ENCODE data around the gene MRPS22.
"Not testable (repeated sequence)": the region's sequence is repeated elsewhere in the genome, so short reads cannot be mapped to it uniquely, and the experiment has no call there.

The MRPS22 gene

GRCh38 chr3:139339219-139339906 lies 4.5 kb upstream of the MRPS22 start:
- no peak for DNase-seq (ENCODE audit: low read depth, low spot score)

GRCh38 chr3:139340784-139341183 lies 3.0 kb upstream of the MRPS22 start:
- no peak for DNase-seq (ENCODE audit: low read depth, low spot score)

- DNase-seq (ENCODE audit: low read depth, low spot score): no peak
Measured at GRCh38 chr3:139342054-139342453, 1.8 kb upstream of the MRPS22 start.

- DNase-seq (ENCODE audit: low read depth, low spot score): no peak
Measured at GRCh38 chr3:139346771-139347170, 3.0 kb downstream of the MRPS22 start.

GRCh38 chr3:139353920-139354556 lies 10.2 kb downstream of the MRPS22 start:
- no peak for DNase-seq (ENCODE audit: low read depth, low spot score)

- DNase-seq (ENCODE audit: low read depth, low spot score): no peak
Measured at GRCh38 chr3:139354661-139355060, 10.8 kb downstream of the MRPS22 start.

- DNase-seq (ENCODE audit: low read depth, low spot score): no peak
Measured at GRCh38 chr3:139355476-139355875, 11.7 kb downstream of the MRPS22 start.

GRCh38 chr3:139355891-139356290 lies 12.1 kb downstream of the MRPS22 start:
- no peak for DNase-seq (ENCODE audit: low read depth, low spot score)

- no peak for DNase-seq (ENCODE audit: low read depth, low spot score)
Measured at GRCh38 chr3:139357899-139358298, 14.1 kb downstream of the MRPS22 start.

- no peak for DNase-seq (ENCODE audit: low read depth, low spot score)
Measured at GRCh38 chr3:139358841-139359562, 15.2 kb downstream of the MRPS22 start.

- DNase-seq (ENCODE audit: low read depth, low spot score): no peak
Measured at GRCh38 chr3:139361276-139361675, 17.5 kb downstream of the MRPS22 start.

GRCh38 chr3:139364549-139364948 lies 20.7 kb downstream of the MRPS22 start:
- no peak for DNase-seq (ENCODE audit: low read depth, low spot score)

GRCh38 chr3:139374099-139374498 lies 30.3 kb downstream of the MRPS22 start:
- DNase-seq (ENCODE audit: low read depth, low spot score): no peak

GRCh38 chr3:139377378-139377777 lies 33.6 kb downstream of the MRPS22 start:
- DNase-seq (ENCODE audit: low read depth, low spot score): no peak

GRCh38 chr3:139378587-139379241 lies 34.9 kb downstream of the MRPS22 start:
- no peak for DNase-seq (ENCODE audit: low read depth, low spot score)

- DNase-seq (ENCODE audit: low read depth, low spot score): no peak
Measured at GRCh38 chr3:139380575-139380974, 36.8 kb downstream of the MRPS22 start.

GRCh38 chr3:139382291-139382690 lies 38.5 kb downstream of the MRPS22 start:
- not testable (repeated sequence) for DNase-seq (ENCODE audit: low read depth, low spot score)

- no peak for DNase-seq (ENCODE audit: low read depth, low spot score)
Measured at GRCh38 chr3:139388077-139388476, 44.3 kb downstream of the MRPS22 start.

- no peak for DNase-seq (ENCODE audit: low read depth, low spot score)
Measured at GRCh38 chr3:139388821-139389551, 45.2 kb downstream of the MRPS22 start.

- DNase-seq (ENCODE audit: low read depth, low spot score): peak; percentile 86
Measured at GRCh38 chr3:139389552-139390368, 45.9 kb downstream of the MRPS22 start, which contains the start of gene COPB2. Gene COPB2, minus strand, starts transcription at chr3:139389647. Its CDS starts 97 bp downstream, at chr3:139389550.

GRCh38 chr3:139394116-139394515 lies 50.3 kb downstream of the MRPS22 start:
- no peak for DNase-seq (ENCODE audit: low read depth, low spot score)

All from activated naive CD8-positive, alpha-beta T cell treated with anti-CD3 and anti-CD28 coated beads, Interleukin-2, amount 50 U/mL, for 16 hours (primary cell).